A673 (cell line): ENCODE data around the gene ZZZ3. TPM values are rescaled to one million over a fixed set of nuclear protein-coding genes. Genes with fewer than 3 reads are reported as not detected.

Experiments used
- BruUV-seq: library from RNA; stranded (reverse); fragments of 400-500 nt; replicated peaks from 2 replicates; lab custom pipeline; 2021; lab: Mats Ljungman, UMichigan
- CTCF ChIA-PET: fragments of 300-600 bp; sonication (Branson Sonifier 250); formaldehyde crosslinking; loops from one replicate; lab custom pipeline; 2022; ENCODE audit warnings: antibody characterized with exemption; lab: Charles Lee
- POLR2A ChIA-PET: fragments of 300-600 bp; sonication (Branson Sonifier 250); formaldehyde crosslinking; loops from one replicate; lab custom pipeline; 2022; ENCODE audit warnings: antibody characterized with exemption; ENCODE audit not compliant: low non-redundant PET; lab: Charles Lee
- DNase-seq: peaks from one replicate; pipeline ENCODE4 v3.0.0-alpha.2; 2015; ENCODE audit warnings: low spot score
- H3K27ac ChIP-seq: fragments of 200-600 bp; sonication (generic); 2 replicates; pipeline ENCODE4 v1.5.1; 2016; ENCODE audit warnings: mixed run types, low read depth, mild to moderate bottlenecking, mixed read lengths, antibody characterized with exemption, low read length; ENCODE audit not compliant: poor library complexity, severe bottlenecking
- H3K27me3 ChIP-seq: fragments of 200-600 bp; sonication (generic); replicated peaks from 2 replicates; pipeline ENCODE4 v1.6.1; 2017; ENCODE audit warnings: mixed run types, low read depth, mild to moderate bottlenecking, mixed read lengths, antibody characterized with exemption, low read length; ENCODE audit not compliant: insufficient read depth, poor library complexity
- H3K36me3 ChIP-seq: fragments of 200-600 bp; sonication (generic); 2 replicates; pipeline ENCODE4 v1.6.1; 2016; ENCODE audit warnings: mixed run types, mild to moderate bottlenecking, mixed read lengths, antibody characterized with exemption, low read length; ENCODE audit not compliant: insufficient read depth, poor library complexity, severe bottlenecking
- H3K4me1 ChIP-seq: fragments of 200-600 bp; sonication (generic); 2 replicates; pipeline ENCODE4 v1.6.1; 2017; ENCODE audit warnings: mixed run types, mild to moderate bottlenecking, mixed read lengths, antibody characterized with exemption, low read length; ENCODE audit not compliant: insufficient read depth, poor library complexity, severe bottlenecking
- H3K4me3 ChIP-seq: fragments of 200-600 bp; sonication (generic); 2 replicates; pipeline ENCODE4 v1.5.1; 2016; ENCODE audit warnings: low read depth, mixed run types, mild to moderate bottlenecking, mixed read lengths, low read length; ENCODE audit not compliant: poor library complexity, severe bottlenecking
- H3K9me3 ChIP-seq: fragments of 200-600 bp; sonication (generic); 2 replicates; pipeline ENCODE4 v1.6.1; 2016; ENCODE audit warnings: mixed run types, low read depth, mild to moderate bottlenecking, mixed read lengths, antibody characterized with exemption, low read length; ENCODE audit not compliant: poor library complexity, severe bottlenecking
- CTCF ChIP-seq: fragments of 300-800, 200-600 bp; sonication (generic); conservative IDR thresholded peaks from 2 replicates; pipeline ENCODE4 v1.5.1; 2017; ENCODE audit warnings: low read depth, mild to moderate bottlenecking, antibody characterized with exemption, low read length, moderate library complexity, mixed read lengths
- EZH2 ChIP-seq: fragments of 200-600 bp; sonication (generic); IDR thresholded peaks from 2 replicates; pipeline ENCODE4 v1.6.1; 2017; ENCODE audit warnings: borderline replicate concordance, low read depth, mild to moderate bottlenecking, mixed read lengths, antibody characterized with exemption, low read length; ENCODE audit not compliant: poor library complexity, severe bottlenecking
- intact Hi-C: fragments of 100-400 bp; cut with micrococcal nuclease; formaldehyde crosslinking; loops from one replicate; pipeline ENCODE4 v1.10.0; 2022; ENCODE audit not compliant: unreplicated experiment
- total RNA-seq: library from RNA; stranded (reverse); gene quantifications from 2 replicates; pipeline ENCODE4 v1.2.3, GENCODE V29; 2021

ZZZ3 gene
- total RNA-seq, 1 experiment from 2014 or later: 68.8 TPM

GRCh38 chr1:77664939-77665516 is 17.4 kb downstream of the ZZZ3 start:
- intact Hi-C loops: no loop called here
- DNase-seq: no peak
- POLR2A ChIA-PET: no interaction called here
- BruUV-seq: no TSS peak
- H3K27me3 ChIP-seq: no peaks in the 10 kb centered on the region
- H3K4me1 ChIP-seq: peaks cover 25% of the 10 kb centered on the region
- no peaks in the 10 kb centered on the region for H3K9me3 ChIP-seq
- TF ChIP-seq CTCF: no peak
- no peak for TF ChIP-seq EZH2
- H3K36me3 ChIP-seq: no peaks in the 10 kb centered on the region
- CTCF ChIA-PET: no interaction called here
- no peak overlapping the region for H3K27ac ChIP-seq
- no peak overlapping the region for H3K4me3 ChIP-seq

GRCh38 chr1:77661696-77662095 is 20.8 kb downstream of the ZZZ3 start:
- Histone ChIP-seq H3K9me3 (no peaks in the 10 kb centered on the region), H3K4me3 (no peak overlapping the region), H3K36me3 (no peaks in the 10 kb centered on the region), H3K27me3 (no peaks in the 10 kb centered on the region), H3K27ac (no peak overlapping the region), H3K4me1 (peaks cover 4% of the 10 kb centered on the region)
- TF ChIP-seq EZH2 (no peak), CTCF (no peak)
- BruUV-seq: no TSS peak
- CTCF ChIA-PET: interaction anchor here (0.6 kb wide), 1 partner anchor 23 kb away, joined by 3 read pairs; no protein-coding TSS in a partner anchor
- intact Hi-C loops: no loop called here
- POLR2A ChIA-PET: no interaction called here
- no peak for DNase-seq

- intact Hi-C loops: no loop called here
- no peak for DNase-seq
- BruUV-seq: no TSS peak
- ChIA-PET CTCF (interaction anchor here (0.6 kb wide), 2 partner anchors 240 to 1010 kb away, joined by 4 to 5 read pairs; no protein-coding TSS in a partner anchor), POLR2A (interaction anchor here (0.6 kb wide), 1 partner anchor 196 kb away, joined by 11 read pairs; no protein-coding TSS in a partner anchor)
- TF ChIP-seq CTCF: no peak
- no peak for TF ChIP-seq EZH2
- H3K27me3 ChIP-seq: no peaks in the 10 kb centered on the region
- H3K36me3 ChIP-seq: no peaks in the 10 kb centered on the region
- no peak overlapping the region for H3K4me3 ChIP-seq
- H3K4me1 ChIP-seq: no peaks in the 10 kb centered on the region
- no peak overlapping the region for H3K27ac ChIP-seq
- no peaks in the 10 kb centered on the region for H3K9me3 ChIP-seq
These were observed 22.4 kb downstream of the ZZZ3 start for GRCh38 chr1:77659879-77660593.
